Pancreas (tissue), 10 donors: ENCODE results near the gene ELL. TPM values are rescaled to one million over a fixed set of nuclear protein-coding genes. Genes with fewer than 3 reads are reported as not detected.

Source experiments
- ATAC-seq, 4 donors: fragments of 200-7000 bp; cut with Tn5 transposase; one replicate each; pipeline versions ENCODE4 v1.8.0 to v1.9.1; 2020; ENCODE audit warnings: mild to moderate bottlenecking in 4 of 4, moderate library complexity in 4 of 4
- DNase-seq, 6 donors: peaks; one replicate each; pipeline ENCODE4 v3.0.0-alpha.2; 2020
- FAIRE-seq: peaks from 2 replicates; lab custom pipeline; 2012; peaks lifted over from hg19 to GRCh38; lab: Jason Lieb, UNC
- H3K27ac ChIP-seq, 4 donors: fragments of 200-600 bp; sonication (generic); 1 replicate in 3 of 4; 2 replicates in 1 of 4; pipeline versions ENCODE4 v1.5.0 to v1.8.0; 2020
- H3K27me3 ChIP-seq, 4 donors: fragments of 200-600 bp; one replicate each; pipeline ENCODE4 v1.8.0; 2021
- H3K36me3 ChIP-seq, 3 donors: fragments of 200-600 bp; sonication (generic) in 1 of 3; one replicate each; pipeline versions ENCODE4 v1.5.0 to v1.8.0; 2020 to 2021
- H3K4me1 ChIP-seq, 3 donors: fragments of 200-600 bp; one replicate each; pipeline ENCODE4 v1.8.0; 2021
- H3K4me3 ChIP-seq, 4 donors: fragments of 200-600 bp; sonication (generic) in 2 of 4; one replicate each; pipeline versions ENCODE4 v1.5.0 to v1.8.0; 2020 to 2021
- H3K9me3 ChIP-seq, 4 donors: fragments of 200-600 bp; one replicate each; pipeline ENCODE4 v1.8.0; 2021
- WGBS, 2 donors: extraction: QIAGEN DNeasy Blood & Tissue Kit; methylation state at CpG; one replicate each; pipeline ENCODE4 v1.1.7; 2013; 5-methylcytosine and 5-hydroxymethylcytosine counted together
- intact Hi-C, 3 donors: fragments of 100-400 bp; cut with DNase I; formaldehyde crosslinking; loops; one replicate each; pipeline versions ENCODE4 v1.11.1 to v1.14.2; 2022
- polyA plus RNA-seq, 2 donors: library from polyadenylated mRNA; stranded (reverse); fragments of 200-250 nt; gene quantifications; one replicate each; pipeline ENCODE4 v1.2.3, GENCODE V29; 2013
- total RNA-seq, 6 donors: library from RNA; stranded (reverse); fragmentation: NEBNext Ultra II Directional in 4 of 6; extraction: Animal tissue kit (Norgen Biotek cat#: 25700) in 4 of 6; gene quantifications; one replicate each; pipeline versions ENCODE4 v1.2.1 to v1.2.4, GENCODE V29; 2021 to 2023
- TF ChIP-seq, protein P1 (sequence below), 4 donors: fragments of 200-600 bp; sonication (generic) in 3 of 4; IDR thresholded peaks; one replicate each; pipeline versions ENCODE4 v1.5.0 to v1.8.0; 2021; ENCODE audit warnings: antibody characterized with exemption in 4 of 4
- donor health status: healthy with polysubstance abuse.
- donor health status: DM: no; HTN: no; CAD: no; lungs with moderate emphysema.
- donor health status: DM: no; HTN: no; CAD: no.
- donor health status: control.
- donor health status: control.
- donor health status: Bipolar disorder and iron deficiency.
- donor health status: DM: yes; HTN: yes; CAD: no.
- donor health status: DM: no; HTN: no; CAD: no.
- donor health status: DM: no; HTN: no; CAD: no.
- donor health status: DM: yes; HTN: yes; CAD: no.

ELL gene
- total and polyA plus RNA-seq, 8 donors = 5.8 to 13.4 (median 9.8) TPM

GRCh38 chr19:18426416-18426767, 95.5 kb downstream of the ELL start:
- WGBS, 2 donors = 84 to 88% methylated on average over 8 of the region's 8 CpGs
- no peak overlapping the region for H3K4me3 ChIP-seq
- peak in 1 of 6 donors; percentile 68 for DNase-seq
- H3K4me1 ChIP-seq = no peaks in the 10 kb centered on the region
- no peaks in the 10 kb centered on the region for H3K9me3 ChIP-seq
- no peaks in the 10 kb centered on the region for H3K36me3 ChIP-seq
- no peak for ATAC-seq
- TF ChIP-seq, protein P1, sequence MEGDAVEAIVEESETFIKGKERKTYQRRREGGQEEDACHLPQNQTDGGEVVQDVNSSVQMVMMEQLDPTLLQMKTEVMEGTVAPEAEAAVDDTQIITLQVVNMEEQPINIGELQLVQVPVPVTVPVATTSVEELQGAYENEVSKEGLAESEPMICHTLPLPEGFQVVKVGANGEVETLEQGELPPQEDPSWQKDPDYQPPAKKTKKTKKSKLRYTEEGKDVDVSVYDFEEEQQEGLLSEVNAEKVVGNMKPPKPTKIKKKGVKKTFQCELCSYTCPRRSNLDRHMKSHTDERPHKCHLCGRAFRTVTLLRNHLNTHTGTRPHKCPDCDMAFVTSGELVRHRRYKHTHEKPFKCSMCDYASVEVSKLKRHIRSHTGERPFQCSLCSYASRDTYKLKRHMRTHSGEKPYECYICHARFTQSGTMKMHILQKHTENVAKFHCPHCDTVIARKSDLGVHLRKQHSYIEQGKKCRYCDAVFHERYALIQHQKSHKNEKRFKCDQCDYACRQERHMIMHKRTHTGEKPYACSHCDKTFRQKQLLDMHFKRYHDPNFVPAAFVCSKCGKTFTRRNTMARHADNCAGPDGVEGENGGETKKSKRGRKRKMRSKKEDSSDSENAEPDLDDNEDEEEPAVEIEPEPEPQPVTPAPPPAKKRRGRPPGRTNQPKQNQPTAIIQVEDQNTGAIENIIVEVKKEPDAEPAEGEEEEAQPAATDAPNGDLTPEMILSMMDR (IDR thresholded peaks at IDR 0.05) = no peak
- no peak for FAIRE-seq
- H3K27me3 ChIP-seq = no peaks in the 10 kb centered on the region
- intact Hi-C loops = no loop called here
- no peak overlapping the region for H3K27ac ChIP-seq

DNA sequence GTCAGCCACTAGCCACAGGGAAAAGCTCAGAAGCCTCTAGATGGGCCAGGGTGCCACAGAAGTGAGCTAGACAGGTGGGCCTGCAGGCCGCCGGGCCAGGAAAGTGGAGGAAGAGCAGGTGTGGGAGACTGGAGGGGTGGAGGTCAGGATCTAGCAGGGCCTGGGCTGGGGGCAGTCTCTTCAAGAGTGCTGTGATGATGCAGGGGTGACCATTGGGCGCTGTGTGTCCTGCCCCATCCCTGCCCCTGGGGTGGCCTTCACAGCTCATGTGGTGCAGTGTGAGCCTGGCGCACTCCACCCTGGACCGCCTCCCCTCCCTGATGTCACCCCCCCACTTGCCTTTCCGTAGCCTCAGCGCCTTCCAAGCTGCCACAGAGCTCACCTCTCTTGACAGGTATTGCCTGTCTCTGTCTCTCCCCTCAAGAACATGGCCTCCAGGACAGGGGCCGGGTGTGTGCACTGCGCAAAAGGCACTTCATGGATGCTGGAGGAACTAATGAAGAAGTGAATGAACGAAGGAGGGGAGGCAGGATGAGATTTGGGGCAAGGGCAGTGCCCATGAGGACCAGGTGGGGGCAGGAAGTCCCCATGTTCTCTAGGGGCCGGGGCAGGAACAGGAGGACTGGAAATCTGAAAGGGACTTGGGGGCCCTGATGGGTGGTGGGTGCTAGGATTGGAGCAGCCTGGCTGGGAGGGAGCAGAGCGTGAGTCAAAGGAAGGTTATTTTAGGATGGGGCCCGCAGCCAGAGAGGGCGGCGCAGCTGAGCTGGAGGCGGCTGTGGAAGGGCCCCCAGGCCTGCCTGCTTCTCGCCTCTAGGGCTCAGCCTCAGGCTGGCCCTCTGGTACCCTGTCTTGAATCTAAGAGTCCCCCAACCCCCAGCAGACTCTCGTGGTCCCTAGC, 96.1 kb downstream of the ELL start:
- intact Hi-C loops = no loop called here
- Histone ChIP-seq H3K9me3 (no peaks in the 10 kb centered on the region), H3K27me3 (no peaks in the 10 kb centered on the region), H3K27ac (no peak overlapping the region), H3K4me1 (peaks cover 0 to 2% (median 0%) of the 10 kb centered on the region in 3 donors), H3K4me3 (no peak overlapping the region), H3K36me3 (no peaks in the 10 kb centered on the region)
- FAIRE-seq (no peak), DNase-seq (peak in 1 of 6 donors; percentile 65), ATAC-seq (peak in 1 of 4 donors; percentile 7)
- TF ChIP-seq, protein P1 (IDR thresholded peaks at IDR 0.05) = no peak
- WGBS, 2 donors = 76 to 79% methylated on average over 16 to 18 of the region's 18 CpGs

- Histone ChIP-seq H3K4me1 (peaks cover 0 to 7% (median 0%) of the 10 kb centered on the region in 3 donors), H3K27me3 (no peaks in the 10 kb centered on the region), H3K4me3 (no peak overlapping the region), H3K27ac (no peak overlapping the region), H3K9me3 (no peaks in the 10 kb centered on the region), H3K36me3 (no peaks in the 10 kb centered on the region)
- DNase-seq = peak in 2 of 6 donors; percentile 34 to 57
- TF ChIP-seq, protein P1 (IDR thresholded peaks at IDR 0.05) = no peak
- intact Hi-C loops = no loop called here
- no peak for FAIRE-seq
- WGBS, 2 donors = 86 to 91% methylated on average over 12 to 17 of the region's 17 CpGs
- ATAC-seq = no peak
These were observed 96.9 kb downstream of the ELL start for GRCh38 chr19:18424890-18425514.

GRCh38 chr19:18424122-18424889, 97.6 kb downstream of the ELL start:
- Histone ChIP-seq H3K27ac (no peak overlapping the region), H3K4me1 (peaks cover 0 to 7% (median 0%) of the 10 kb centered on the region in 3 donors), H3K27me3 (no peaks in the 10 kb centered on the region), H3K9me3 (no peaks in the 10 kb centered on the region), H3K36me3 (no peaks in the 10 kb centered on the region), H3K4me3 (no peak overlapping the region)
- DNase-seq (peak in 1 of 6 donors; percentile 63), ATAC-seq (no peak), FAIRE-seq (no peak)
- WGBS, 2 donors = 80 to 83% methylated on average over 22 of the region's 22 CpGs
- intact Hi-C loops = no loop called here
- TF ChIP-seq, protein P1 (IDR thresholded peaks at IDR 0.05) = no peak
